ENCODE data around the gene CNTN2.

- TF ChIP-seq CTCF (IDR thresholded peaks at IDR 0.05; ENCODE audit: poor library complexity): no peak
- TF ChIP-seq EZH2 (IDR thresholded peaks at IDR 0.05; ENCODE audit: borderline replicate concordance): no peak
- no peak for TF ChIP-seq EZH2phosphoT487 (IDR thresholded peaks at IDR 0.05; ENCODE audit: low read depth, severe bottlenecking, unreplicated experiment)
Observed at GRCh38 chr1:205061227-205061626, 18.2 kb downstream of the CNTN2 start.
